Measurements from ENCODE around the gene RALY.

The RALY gene

DNA sequence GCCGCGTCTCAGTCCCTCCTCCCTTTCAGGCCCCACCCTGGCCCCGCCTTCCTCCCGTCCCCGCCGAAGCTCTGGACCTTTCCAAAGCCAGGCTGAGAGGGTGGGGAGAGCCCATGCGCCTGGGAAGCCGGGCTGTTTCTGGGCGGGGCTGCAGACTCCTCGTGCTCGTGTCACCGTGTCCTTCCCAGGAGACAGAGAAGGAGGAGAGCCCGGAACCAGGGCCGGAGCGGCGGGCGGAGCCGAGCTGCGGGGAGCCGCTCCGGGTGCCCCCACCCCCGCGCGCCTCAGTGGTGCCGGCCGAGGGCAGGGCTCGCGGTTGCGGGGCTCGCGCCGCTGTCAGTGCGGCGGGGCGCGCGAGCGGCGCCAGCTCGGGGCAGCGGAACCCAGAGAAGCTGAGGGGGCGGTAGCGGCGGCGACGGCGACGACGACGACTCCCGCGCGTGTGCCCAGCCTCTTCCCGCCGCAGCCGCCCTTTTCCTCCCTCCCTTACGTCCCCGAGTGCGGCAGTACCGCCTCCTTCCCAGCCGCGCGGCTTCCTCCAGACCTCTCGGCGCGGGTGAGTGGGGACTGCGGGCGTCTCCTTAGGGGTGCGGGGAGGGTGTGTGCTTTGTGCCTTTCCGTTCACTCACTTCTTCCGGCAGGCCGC lies at the start of gene RALY:
Gene RALY, plus strand, starts transcription at position 336 of the 646 bp plus-strand sequence. CDS start 78,164 bp downstream, outside the sequence.
- no peak for DNase-seq

- no peak for DNase-seq
Measured at GRCh38 chr20:33944914-33945313, 48.8 kb upstream of the RALY start.

DNA sequence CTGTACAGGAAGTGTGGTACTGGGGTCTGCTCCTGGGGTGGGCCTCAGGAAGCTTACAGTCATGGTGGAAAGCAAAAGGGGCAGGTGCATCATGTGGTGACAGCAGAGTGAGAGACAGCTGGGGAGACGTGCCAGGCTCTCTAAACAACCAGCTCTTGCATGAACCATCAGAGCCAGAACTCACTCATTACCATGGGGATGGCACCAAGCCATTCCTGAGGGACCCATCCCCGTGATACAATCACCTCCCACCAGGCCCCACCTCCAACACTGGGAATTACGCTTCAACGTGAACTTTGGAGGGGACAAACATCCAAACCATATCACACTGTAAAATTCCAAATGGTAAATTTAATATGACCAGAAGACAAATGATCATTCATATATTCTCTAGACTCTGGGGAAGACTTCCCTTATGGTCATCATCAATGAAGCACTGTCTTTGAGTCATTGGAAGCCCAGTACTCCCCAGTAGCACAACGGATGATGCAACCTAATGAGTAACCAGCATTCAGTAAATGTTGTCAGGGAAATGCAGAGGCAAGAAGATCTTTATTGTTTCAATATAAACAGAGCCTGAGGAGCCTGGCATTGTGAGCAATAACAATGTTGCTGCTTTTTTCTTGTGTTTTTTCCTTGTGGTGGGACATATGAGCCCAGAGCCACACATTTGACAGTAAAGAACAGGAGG lies 48.2 kb upstream of the RALY start:
- DNase-seq: no peak

DNA sequence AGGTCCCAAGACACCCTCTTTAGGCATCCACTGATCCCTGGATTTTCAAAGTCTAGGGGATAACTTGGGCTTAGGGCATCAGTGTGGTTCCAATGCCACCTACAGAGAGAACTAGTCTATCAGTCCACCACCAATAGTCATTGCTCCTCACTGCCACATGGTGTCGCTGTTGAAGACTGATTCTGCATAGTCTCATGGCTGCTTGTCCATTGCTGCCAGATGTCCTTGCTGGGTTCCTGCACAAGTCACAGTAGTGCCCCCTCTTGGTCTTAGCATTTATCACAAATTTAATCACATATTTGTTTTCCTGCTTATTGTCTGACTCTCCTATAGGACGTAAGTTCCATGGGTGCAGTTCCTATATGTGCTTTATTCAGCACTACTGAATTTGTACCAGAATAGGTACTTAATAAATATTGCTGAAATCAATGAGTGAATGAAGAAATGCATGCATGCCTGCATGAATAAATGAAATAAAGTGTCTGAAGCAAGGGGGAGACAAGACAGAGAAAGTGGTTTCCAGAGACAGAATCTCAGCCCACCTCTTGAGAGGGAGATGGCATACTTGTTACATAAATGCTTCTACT lies 45.9 kb upstream of the RALY start:
- no peak for DNase-seq

- DNase-seq: no peak
Measured at GRCh38 chr20:33948480-33948879, 45.2 kb upstream of the RALY start.

GRCh38 chr20:33951171-33951570 lies 42.5 kb upstream of the RALY start:
- DNase-seq: no peak

DNA sequence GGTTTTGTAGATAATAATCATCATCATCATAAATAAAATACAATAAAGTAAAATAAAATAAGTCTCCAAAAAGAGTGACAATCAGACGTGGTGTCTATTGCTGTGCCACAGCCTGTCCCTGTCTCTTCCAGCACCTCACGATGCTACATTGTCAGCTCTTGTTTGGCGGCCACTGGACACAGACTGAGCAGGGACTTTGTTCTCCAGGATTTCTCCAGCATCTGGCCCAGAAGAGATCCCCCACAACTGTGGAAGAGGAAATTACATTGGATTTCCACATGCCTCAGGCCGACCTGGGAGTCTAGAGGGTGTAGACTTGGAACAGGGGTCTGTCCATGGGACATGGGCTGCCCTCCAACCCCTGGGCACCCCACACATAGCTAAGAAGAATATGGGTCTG lies 39.2 kb upstream of the RALY start:
- no peak for DNase-seq

DNA sequence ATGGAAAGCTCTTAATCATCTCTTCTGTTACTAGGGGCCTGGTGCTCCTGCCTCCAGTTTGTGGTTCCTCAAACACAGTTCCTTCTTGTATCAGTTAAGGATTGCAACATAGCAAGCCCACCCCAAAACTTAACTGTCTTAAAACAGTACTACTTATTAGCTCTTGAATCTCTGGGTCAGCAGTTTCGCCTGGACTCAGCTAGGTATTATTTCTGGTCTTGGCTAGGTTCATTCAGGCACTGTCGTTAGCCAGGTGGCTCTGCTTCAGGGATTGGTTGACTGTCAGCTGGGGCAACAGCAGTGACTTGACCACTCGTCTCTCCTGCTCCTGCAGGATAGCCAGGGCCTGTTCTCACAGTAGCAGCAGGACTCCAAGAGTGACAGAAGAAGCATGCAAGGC lies 30.0 kb upstream of the RALY start:
- DNase-seq: no peak

GRCh38 chr20:33964441-33964840 lies 29.3 kb upstream of the RALY start:
- no peak for DNase-seq

GRCh38 chr20:33967126-33967525 lies 26.6 kb upstream of the RALY start:
- no peak for DNase-seq

DNA sequence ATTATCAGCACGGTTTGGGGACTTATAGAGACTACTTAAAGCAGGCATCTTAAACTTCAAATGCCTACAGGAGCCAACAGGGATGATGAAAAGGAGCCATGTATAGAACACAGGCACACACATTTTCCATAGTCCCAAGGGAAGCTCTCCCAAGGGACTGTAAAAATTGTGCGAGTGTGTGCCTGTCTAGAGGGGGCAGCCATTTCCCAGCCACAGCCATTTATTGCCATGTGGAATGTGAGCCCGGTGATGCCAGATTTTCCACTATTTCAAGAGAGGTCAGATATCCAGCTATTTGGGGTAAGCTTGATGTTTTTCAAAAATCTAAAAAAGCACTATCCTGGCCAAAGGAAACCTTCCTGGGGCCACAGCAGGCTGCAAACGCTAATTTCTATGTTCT lies 24.1 kb upstream of the RALY start:
- DNase-seq: no peak

- DNase-seq: no peak
Measured at GRCh38 chr20:33970229-33970628, 23.5 kb upstream of the RALY start.

DNA sequence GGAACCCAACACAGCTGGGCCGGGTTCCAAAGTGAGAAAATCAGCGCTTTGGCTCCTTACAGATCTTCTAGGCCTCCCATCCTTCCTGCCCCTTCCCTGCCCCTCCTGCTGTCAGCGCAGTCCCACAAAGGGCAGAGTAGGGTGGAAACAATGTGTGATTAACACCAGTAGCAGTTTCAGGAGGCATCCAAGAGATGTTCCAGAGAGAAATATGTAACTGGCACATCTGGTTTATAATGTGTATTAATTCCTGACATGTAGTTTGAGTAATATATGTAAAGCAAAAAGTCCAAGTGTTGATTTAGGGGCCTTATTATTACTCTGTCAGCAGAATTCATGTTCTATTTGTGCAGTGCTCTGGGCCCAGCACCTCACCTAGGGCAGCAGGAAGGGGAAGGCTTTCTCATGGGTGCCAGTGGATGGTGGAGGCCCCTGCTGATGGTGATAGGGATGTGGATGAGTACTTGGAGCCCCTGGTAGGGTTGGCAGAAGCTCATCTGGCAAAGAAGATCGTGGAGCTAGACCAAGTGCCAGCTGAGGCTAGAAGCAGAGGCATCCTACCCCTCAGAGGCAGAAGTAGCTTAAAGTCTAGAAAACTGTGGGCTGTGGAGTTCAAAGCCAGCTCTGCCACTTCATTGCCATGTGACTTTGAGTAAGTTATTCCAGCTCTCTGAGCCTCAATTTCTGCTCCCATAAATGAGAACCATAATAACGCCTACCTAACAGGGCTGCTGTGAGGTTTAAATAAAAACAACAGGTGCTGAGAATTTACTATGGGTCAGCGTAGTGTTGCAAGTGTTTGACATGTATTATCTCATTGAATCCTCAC lies 22.4 kb upstream of the RALY start:
- no peak for DNase-seq

DNA sequence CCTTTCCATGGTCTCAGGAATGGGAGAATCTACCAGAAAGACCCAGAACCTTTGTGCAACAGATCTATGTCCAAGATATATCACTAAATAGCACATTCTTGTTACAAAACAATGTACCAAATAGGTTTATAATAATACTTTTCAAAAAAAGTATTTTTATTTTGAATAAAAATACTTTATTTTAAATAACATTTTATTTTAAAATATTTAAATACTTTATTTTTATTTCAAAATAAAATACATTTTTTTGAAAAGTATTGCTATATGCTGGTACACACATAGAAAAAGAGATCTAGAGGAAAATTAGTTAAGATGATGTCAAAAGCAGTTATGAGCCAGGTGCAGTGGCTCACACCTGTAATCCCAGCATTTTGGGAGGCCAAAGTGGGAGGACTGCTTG lies 16.8 kb upstream of the RALY start:
- no peak for DNase-seq

DNA sequence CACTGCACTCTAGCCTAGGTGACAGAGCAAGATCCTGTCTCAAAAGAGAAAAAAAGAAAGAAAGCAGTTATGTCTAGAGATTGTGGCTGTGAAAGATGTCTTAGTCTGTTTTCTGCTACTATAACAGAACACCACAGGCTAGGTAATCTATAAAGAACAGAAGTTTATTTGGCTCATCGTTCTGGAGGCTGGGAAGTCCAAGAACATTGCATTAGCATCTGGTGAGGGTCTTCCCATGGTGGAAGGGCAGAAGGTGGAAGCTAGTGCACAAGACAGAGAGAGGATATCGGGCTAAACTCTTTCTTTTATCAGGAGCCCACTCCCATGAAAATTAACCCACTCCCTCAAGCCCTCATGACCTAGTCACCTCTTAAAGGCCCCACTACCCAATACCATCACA lies 16.2 kb upstream of the RALY start:
- no peak for DNase-seq

DNA sequence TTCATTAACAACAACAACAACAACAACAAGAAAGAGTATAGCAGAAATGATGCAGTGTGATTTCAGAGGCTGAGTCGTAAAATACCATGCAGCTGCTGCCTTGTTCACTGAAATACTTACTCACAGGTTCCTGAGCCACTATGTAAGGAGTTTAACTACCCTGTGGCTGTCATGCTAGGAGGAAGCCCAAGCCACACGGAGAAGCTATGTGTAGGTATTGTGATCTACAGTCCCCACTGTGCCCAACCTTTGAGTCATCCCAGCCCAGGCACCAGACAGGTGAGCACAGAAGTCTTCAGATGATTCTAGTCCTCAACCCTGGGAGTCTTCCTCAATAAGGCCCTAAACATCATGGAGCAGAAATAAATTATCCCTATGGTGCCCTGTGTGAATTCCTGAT lies 14.6 kb upstream of the RALY start:
- DNase-seq: no peak

- DNase-seq: no peak
Measured at GRCh38 chr20:33981347-33981746, 12.4 kb upstream of the RALY start.

DNA sequence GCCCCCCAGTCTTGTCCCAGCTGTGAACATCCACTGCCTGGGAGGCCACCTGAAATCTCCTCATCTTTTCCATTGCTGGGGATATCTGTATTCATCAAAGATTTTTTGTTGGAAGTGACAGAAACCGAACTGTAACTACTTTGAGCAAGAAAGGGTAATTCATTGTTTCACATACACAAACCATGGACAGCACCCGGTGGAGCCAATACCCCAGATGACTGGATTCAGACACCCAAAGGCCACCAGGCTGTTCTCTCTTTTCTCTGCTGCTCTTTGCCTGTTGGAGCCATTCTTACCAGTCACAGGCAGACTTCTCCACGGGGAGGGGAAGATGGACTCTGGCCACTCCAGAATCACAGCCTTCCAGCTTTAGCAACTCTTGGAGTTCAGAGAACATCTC lies 11.7 kb upstream of the RALY start:
- DNase-seq: no peak

- no peak for DNase-seq
Measured at GRCh38 chr20:33983371-33983770, 10.3 kb upstream of the RALY start.

DNA sequence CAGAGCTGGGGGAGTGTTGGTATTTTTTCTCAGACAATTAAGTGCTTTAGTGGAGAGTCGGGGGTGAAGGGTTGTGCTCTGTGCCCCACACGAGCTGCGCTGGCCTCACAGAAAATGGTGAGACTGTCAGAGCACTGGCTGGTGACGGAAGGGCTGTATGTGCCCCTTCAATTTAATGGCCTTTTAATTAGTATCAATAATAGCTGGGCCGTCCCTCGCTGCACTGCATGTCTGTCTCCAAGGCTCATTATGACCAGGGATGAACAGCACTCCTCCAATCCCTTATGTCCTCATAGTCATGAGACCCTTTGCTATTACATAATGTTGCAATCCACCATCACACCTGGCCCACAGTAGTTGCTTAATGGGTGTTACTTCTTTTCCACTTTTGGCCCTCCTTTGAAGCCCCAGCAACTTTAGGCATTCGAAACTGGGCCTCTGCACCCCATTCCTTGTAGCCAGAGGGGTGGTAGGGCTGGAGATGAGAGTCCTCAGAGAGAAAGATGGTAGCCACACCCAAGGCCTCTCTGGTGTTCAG lies 9.5 kb upstream of the RALY start:
- DNase-seq: no peak

DNA sequence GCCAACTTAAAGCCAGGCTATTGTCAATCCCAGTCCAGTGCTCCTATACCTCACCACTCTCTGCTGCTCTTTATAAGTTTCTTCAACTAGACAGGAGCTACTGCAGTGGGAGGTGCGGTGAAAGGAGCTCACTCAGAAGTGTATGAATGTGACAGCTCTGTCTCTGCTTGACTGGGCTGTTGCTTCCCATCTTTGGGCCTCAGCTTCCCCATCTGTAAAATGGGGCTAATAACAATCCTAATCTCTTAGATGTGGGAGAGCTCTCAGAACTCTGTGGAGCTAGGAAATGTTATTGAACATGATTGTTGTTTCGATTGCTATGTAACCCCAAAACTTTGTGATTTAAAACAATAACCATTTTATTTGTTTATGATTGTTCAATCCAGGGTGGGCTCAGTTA lies 8.4 kb upstream of the RALY start:
- DNase-seq: no peak

DNA sequence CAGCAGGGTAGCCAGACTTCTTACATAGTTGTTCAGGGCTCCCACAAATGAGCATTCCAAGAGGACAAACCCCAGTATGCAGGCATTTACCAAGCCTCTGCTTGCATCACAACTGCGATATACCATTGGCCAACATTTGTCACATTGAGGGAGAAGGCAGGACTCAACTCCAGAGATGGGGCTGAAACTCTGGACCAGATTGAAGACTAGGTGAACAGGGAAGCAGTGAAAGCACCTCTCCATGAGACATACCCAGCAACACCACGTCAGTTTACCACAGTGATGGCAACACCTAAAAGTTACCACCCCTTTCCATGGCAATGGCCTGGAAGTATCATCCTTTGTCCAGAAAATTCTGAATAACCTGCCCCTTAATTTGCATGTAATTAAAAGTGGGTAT lies 7.9 kb upstream of the RALY start:
- no peak for DNase-seq

- DNase-seq: no peak
Measured at GRCh38 chr20:33986560-33987216, 7.0 kb upstream of the RALY start.
